ENCODE data around the gene ZNF362. TPM values are rescaled to one million over a fixed set of nuclear protein-coding genes. Genes with fewer than 3 reads are reported as not detected.

Gene ZNF362
- total RNA-seq, 1 donor from 2014 or later: 110 TPM

DNA sequence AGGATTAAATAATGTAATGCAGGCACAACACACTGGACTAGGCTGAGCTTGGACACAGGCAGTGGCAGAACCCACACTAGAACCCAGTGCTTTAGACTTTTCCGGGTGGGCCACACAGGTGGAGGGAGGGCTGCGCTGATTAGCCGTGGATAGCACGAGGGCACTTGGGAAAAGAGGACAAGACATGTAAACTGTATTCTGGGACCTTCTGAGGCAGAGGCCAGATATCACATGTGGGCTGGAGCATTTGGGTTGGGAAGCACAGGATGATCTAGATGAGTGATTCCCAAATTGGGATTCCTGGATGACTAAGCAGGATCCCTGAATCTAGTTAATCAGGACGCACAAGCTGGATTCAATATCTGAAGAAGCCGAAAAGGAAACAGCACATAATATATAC lies 84.9 kb downstream of the ZNF362 start:
- Mint-ChIP-seq H3K27ac (ENCODE audit: unreplicated experiment) (peak overlapping the region; percentile 72), H3K9me3 (ENCODE audit: unreplicated experiment) (no peaks in the 10 kb centered on the region), H3K36me3 (ENCODE audit: unreplicated experiment) (peaks cover 37% of the 10 kb centered on the region), H3K4me3 (ENCODE audit: unreplicated experiment) (no peak overlapping the region), H3K27me3 (ENCODE audit: unreplicated experiment) (no peaks in the 10 kb centered on the region), H3K4me1 (ENCODE audit: unreplicated experiment) (peaks cover 98% of the 10 kb centered on the region)
- no peak for TF ChIP-seq CTCF (IDR thresholded peaks at IDR 0.05)
- DNase-seq (ENCODE audit: extremely low spot score, unreplicated experiment): no peak

DNA sequence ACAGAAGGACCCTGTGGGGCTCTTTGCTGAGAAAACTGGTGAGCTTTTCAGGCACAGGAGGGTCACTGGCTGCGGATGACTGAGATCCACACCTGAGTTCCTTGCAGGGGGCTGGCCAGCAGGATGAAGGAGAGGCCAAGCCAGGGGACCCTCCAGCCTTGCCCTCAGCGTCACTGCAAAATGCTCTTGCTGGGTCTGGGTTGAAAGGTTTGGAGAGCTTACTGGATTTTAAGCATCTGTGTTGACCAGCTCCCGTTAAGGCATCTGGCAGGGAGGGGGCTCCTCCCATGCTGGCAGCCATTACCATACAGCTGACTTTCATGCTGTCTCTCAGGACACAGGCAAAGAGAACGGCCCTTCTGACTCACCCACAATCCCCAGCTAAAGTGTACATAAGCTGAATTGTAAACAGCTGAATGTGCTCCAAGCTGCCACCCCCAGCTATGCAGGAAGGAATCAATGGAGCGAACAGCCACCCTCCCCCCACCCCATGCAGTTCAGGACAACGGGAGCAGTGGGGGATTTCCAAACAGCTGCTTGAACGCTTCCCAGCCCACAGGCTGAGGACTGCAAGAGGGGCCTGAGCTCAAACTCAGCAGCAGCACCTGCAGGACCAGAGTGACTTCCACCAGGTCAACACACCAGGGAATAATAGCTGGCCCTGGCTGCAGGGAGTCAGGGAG lies 85.9 kb downstream of the ZNF362 start:
- no peaks in the 10 kb centered on the region for H3K9me3 Mint-ChIP-seq (ENCODE audit: unreplicated experiment)
- H3K27me3 Mint-ChIP-seq (ENCODE audit: unreplicated experiment): no peaks in the 10 kb centered on the region
- H3K4me3 Mint-ChIP-seq (ENCODE audit: unreplicated experiment): peak overlapping the region; percentile 58
- H3K4me1 Mint-ChIP-seq (ENCODE audit: unreplicated experiment): peaks cover 98% of the 10 kb centered on the region
- TF ChIP-seq CTCF (IDR thresholded peaks at IDR 0.05): no peak
- DNase-seq (ENCODE audit: extremely low spot score, unreplicated experiment): peak; percentile 87
- peaks cover 37% of the 10 kb centered on the region for H3K36me3 Mint-ChIP-seq (ENCODE audit: unreplicated experiment)
- peak overlapping the region; percentile 85 for H3K27ac Mint-ChIP-seq (ENCODE audit: unreplicated experiment)

GRCh38 chr1:33343539-33343938 lies 87.2 kb downstream of the ZNF362 start:
- no peak for TF ChIP-seq CTCF (IDR thresholded peaks at IDR 0.05)
- Mint-ChIP-seq H3K9me3 (ENCODE audit: unreplicated experiment) (no peaks in the 10 kb centered on the region), H3K27me3 (ENCODE audit: unreplicated experiment) (no peaks in the 10 kb centered on the region), H3K4me1 (ENCODE audit: unreplicated experiment) (peaks cover 94% of the 10 kb centered on the region), H3K4me3 (ENCODE audit: unreplicated experiment) (no peak overlapping the region), H3K27ac (ENCODE audit: unreplicated experiment) (peak overlapping the region; percentile 85), H3K36me3 (ENCODE audit: unreplicated experiment) (peaks cover 42% of the 10 kb centered on the region)
- no peak for DNase-seq (ENCODE audit: extremely low spot score, unreplicated experiment)

- Mint-ChIP-seq H3K27me3 (ENCODE audit: unreplicated experiment) (no peaks in the 10 kb centered on the region), H3K36me3 (ENCODE audit: unreplicated experiment) (peaks cover 46% of the 10 kb centered on the region)
These were observed 88.7 kb downstream of the ZNF362 start for GRCh38 chr1:33344896-33345560.

More at GRCh38 chr1:33344896-33345560, 88.7 kb downstream of the ZNF362 start:
- Mint-ChIP-seq H3K27ac (ENCODE audit: unreplicated experiment) (peak overlapping the region; percentile 90), H3K9me3 (ENCODE audit: unreplicated experiment) (no peaks in the 10 kb centered on the region), H3K4me3 (ENCODE audit: unreplicated experiment) (peak overlapping the region; percentile 51), H3K4me1 (ENCODE audit: unreplicated experiment) (peaks cover 79% of the 10 kb centered on the region)
- DNase-seq (ENCODE audit: extremely low spot score, unreplicated experiment): no peak
- TF ChIP-seq CTCF (IDR thresholded peaks at IDR 0.05): no peak
